Activated T-cell treated with anti-CD3 and anti-CD28 coated beads for 1 hour (primary cell): Measurements from ENCODE around the gene IGSF21.

Experiments used
- DNase-seq: peaks from one replicate; pipeline ENCODE4 v3.0.0-alpha.2; 2020; ENCODE audit warnings: low read depth

The IGSF21 gene

GRCh38 chr1:18217398-18218043, 109.9 kb downstream of the IGSF21 start:
- DNase-seq = no peak

GRCh38 chr1:18229625-18230024, 122.0 kb downstream of the IGSF21 start:
- no peak for DNase-seq

GRCh38 chr1:18230321-18230720, 122.7 kb downstream of the IGSF21 start:
- no peak for DNase-seq

GRCh38 chr1:18230840-18231239, 123.2 kb downstream of the IGSF21 start:
- DNase-seq = no peak

DNA sequence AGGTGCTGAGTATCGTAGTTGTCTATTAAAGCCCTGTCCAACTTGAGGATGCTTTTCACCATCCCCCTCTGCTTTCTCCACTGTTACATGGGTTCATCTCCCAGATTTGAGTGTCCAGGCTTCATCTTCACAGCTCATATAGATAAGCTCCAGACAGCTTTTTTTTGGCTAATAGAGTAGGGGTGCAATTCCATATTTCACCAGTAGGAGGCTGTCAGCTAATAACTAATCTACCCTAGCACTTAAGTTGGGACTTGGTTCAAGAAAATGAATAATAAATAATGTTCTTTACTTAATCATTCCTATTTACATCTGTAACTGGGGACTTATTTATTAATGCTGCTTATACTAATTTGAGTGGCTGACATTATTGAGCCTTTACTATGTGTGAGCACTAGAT, 124.5 kb downstream of the IGSF21 start:
- no peak for DNase-seq

DNA sequence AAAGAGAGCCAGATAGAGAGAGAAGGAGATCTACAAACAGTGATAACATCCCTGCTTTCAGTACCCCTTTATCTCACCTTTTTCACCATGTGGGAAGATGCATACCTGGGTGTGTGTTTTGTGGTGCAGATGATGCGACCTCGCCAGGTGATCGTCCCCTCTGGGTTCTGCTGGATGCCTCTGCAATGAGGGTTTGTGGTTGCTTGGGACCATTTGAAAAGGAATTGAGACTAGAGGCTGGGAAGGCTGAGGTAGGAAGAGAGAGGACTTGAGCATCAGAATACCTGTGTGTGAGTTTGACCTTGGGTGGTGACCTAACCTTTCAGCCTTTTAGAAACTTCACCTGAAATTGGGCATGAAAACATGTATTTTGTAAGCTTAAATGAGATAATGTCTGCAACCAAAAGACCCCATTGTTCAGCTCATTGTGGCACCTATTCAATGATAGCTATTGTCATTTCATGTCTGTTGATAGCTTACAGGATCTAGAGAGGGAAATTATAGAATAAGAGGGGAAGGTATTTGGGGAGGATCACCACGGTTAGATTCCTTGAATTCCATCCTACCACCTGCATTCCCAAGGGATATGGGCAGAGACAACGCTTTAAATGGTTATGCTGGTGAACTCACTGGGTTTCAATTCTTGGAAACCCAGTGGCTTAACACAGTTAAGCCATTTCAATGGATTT, 125.7 kb downstream of the IGSF21 start:
- DNase-seq = no peak

DNA sequence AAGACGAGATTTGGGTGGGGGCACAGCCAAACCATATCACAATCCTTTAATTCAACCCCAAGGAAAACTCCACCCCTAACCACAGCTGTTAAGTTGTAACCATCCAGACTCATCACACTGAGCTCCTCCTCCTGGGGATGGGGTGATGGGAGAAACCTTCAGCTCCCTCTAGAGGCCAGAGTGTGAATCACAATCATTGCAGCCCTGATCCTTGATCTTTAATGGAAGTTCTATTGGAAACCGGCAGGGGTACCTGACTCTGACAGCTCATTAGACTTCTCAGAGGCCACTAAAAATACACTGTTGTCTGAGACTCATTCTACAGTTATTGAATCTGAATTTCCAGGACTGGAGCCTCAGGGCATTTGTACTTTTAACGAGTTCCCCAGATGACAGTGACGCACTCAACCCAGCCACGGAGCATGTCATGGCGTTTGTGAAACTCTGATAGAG, 127.2 kb downstream of the IGSF21 start:
- no peak for DNase-seq

DNA sequence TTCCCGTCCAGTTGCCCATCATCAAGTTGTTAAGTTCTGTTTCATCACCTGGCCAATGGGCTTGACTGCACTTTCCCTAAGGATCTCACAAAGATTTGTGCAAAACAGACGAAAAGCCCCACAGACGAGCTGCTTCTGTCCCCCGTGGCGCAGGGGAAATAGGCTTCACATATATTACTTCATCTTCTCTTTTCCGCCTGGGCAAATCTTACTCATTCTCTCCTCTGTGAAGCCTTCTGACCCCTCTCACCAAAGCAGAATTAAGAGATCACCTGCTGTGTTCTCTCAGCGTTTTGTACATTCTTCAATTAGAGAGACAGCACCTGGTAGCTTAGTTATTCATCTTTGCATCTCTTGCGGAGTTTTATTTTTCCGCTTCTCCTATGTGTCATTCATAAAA, 129.8 kb downstream of the IGSF21 start:
- no peak for DNase-seq

- no peak for DNase-seq
These were observed 130.6 kb downstream of the IGSF21 start for GRCh38 chr1:18238190-18238589.

- DNase-seq = no peak
These were observed 132.1 kb downstream of the IGSF21 start for GRCh38 chr1:18239671-18240070.

GRCh38 chr1:18240906-18241305, 133.3 kb downstream of the IGSF21 start:
- DNase-seq = no peak

DNA sequence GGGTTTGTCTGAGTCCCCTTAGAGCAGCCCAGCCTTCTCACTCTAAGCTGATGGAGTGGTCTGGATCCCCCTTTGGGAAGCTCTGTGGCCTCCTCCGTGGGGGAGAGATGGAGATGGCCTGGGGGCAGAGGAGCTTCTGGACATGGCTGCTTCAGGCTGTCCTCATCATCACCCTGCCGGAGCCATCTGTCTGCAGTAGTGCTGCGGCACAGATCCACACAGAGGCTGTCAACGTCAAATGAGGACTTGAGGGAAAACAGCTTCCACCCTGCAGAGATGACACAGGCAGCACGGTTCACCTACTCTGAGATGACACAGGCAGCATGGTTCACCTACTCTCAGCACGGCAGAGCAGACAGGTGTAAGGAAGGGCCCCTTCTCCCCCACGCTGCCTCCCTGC, 134.3 kb downstream of the IGSF21 start:
- no peak for DNase-seq

- no peak for DNase-seq
These were observed 136.0 kb downstream of the IGSF21 start for GRCh38 chr1:18243503-18244175.

- DNase-seq = no peak
These were observed 137.2 kb downstream of the IGSF21 start for GRCh38 chr1:18244762-18245161.

GRCh38 chr1:18245647-18246046, 138.0 kb downstream of the IGSF21 start:
- DNase-seq = no peak

DNA sequence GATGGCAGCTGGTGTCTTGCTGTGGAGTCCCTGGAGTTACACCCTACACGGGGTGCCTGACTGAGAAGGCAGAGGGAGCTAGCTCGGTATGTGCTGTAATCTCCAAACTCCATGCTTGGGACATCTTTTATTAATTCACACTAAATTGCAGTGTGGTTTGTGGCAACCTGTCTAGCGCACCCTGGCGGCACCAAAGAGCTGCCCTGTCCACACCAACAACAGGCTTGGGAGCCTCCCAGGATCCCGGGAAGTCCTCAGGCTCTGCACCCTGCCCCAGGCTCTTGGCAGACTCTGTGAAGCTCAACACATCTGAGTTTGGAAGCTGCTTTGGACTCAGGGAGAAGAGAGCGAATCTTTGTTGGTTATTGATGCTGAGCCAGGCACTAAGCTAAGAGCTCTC, 138.9 kb downstream of the IGSF21 start:
- DNase-seq = no peak

DNA sequence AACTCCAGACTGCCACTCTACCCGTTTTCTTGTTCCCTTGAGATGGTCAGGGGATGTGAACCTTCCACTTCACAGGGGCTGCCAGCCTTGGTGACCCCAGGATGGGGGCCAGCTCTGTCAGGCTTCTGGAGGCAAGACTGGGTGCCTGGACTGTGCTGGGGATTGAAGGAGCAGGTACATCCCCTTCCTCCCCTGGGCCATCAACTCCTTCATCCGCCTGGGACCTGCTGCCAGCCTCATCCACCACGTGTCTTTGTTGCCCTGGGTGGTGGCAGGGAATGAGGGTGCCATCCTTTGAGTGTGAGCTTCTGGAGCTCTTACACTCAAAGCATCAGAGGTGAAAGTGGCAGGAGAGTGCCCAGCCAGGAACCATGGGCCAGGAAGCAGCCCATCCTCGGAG, 139.6 kb downstream of the IGSF21 start:
- DNase-seq = no peak

DNA sequence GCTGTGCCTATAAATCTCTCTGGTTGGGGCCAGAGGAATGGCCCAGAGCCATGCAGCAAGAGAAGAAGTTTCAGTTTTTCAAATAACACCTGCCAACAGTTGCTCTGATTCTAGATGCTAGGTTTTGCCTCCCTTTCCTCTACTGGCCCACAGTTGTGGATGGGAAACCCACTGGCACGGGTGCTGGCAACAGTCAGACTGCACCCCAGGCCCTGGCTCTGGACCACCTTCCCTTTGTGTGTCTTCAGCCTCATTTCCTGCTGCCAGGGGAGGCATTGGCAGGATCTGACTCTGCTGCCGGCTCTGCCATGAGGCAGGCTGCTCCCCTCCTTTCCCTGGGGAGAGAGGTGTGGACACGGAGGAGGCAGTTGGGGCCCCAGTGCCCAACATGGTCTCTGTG, 142.0 kb downstream of the IGSF21 start:
- no peak for DNase-seq

DNA sequence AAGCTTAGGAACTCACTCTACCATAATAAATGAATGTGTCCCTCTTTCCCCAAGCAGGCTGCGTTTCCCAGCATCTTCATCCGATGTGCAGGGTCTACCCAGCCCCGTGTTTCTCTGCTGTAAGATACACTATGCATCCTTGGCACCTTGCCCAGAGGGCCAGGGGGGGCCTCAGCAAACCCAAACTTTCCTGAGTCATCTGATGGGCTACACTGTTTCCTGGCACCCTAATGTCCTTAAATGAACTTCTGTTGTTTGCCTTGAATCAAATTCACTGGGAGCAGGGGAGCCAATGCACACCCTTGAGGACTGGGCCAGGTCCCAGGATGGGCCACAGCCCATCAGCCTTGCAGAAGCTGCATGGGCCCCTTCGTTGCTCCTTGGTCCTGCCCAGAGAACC, 145.5 kb downstream of the IGSF21 start:
- DNase-seq = no peak

GRCh38 chr1:18256282-18257235, 149.0 kb downstream of the IGSF21 start:
- no peak for DNase-seq

GRCh38 chr1:18257778-18258177, 150.2 kb downstream of the IGSF21 start:
- DNase-seq = no peak

GRCh38 chr1:18261891-18262290, 154.3 kb downstream of the IGSF21 start:
- no peak for DNase-seq
